Coronary artery (tissue), 2 donors: Measurements from ENCODE around the gene SLC35G1.

Experiments
- DNase-seq: peaks from one replicate; pipeline ENCODE4 v3.0.0-alpha.2; 2017; ENCODE audit warnings: low spot score
- H3K27ac ChIP-seq, 2 donors: fragments of 200-600 bp; sonication (generic); one replicate each; pipeline ENCODE4 v1.5.1; 2016 to 2019
- H3K4me3 ChIP-seq: fragments of 200-600 bp; sonication (generic); 2 replicates; pipeline ENCODE4 v1.5.1; 2016; ENCODE audit warnings: mild to moderate bottlenecking, moderate library complexity
- CTCF ChIP-seq: fragments of 200-600 bp; sonication (generic); IDR thresholded peaks from one replicate; pipeline ENCODE4 v1.5.1; 2019; ENCODE audit warnings: antibody characterized with exemption

SLC35G1 gene

GRCh38 chr10:93871671-93872204 lies 22.0 kb upstream of the SLC35G1 start:
- Histone ChIP-seq H3K4me3 (no peak overlapping the region), H3K27ac (no peak overlapping the region)
- no peak for DNase-seq
- TF ChIP-seq CTCF: no peak

- no peak overlapping the region for H3K27ac ChIP-seq
- H3K4me3 ChIP-seq: no peak overlapping the region
- no peak for TF ChIP-seq CTCF
- DNase-seq: no peak
Measured at GRCh38 chr10:93872375-93873158, 21.2 kb upstream of the SLC35G1 start.

- DNase-seq: no peak
- no peak overlapping the region for H3K4me3 ChIP-seq
- H3K27ac ChIP-seq: no peak overlapping the region
- no peak for TF ChIP-seq CTCF
Measured at GRCh38 chr10:93873420-93874115, 20.2 kb upstream of the SLC35G1 start.

DNA sequence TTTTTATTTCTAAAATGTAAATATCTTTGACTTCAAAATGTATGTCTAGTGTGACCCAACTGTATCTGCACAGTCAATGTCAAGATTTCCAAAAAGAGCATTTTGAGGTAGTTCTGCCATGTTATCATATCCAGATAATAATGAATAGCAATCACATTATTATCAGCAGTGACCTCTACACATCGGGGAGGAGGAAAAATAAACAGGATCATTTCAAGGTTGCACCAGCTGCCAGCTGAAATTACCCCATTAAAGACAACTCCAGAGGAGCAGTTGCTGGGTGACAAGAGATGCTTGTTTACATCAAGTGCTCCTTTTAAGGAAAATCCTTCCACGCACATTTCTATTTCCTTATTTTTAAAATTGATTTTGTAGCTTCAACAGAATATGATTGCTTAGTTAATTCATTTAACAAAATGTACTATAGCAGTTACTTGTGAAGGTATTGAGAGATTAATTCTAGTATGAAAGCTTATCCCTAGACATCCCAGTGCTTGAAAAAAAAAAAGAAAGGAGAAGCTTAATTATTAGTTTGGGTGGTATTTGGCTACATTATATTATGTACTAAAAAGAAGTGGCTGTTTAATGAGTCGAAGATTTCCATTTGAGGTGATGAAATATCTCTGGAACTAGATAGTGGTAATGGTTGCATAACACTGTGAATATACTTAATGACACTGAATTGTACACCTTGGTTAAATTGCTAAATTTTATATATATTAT lies 19.3 kb upstream of the SLC35G1 start:
- H3K4me3 ChIP-seq: no peak overlapping the region
- DNase-seq: no peak
- TF ChIP-seq CTCF: no peak
- H3K27ac ChIP-seq: no peak overlapping the region

DNA sequence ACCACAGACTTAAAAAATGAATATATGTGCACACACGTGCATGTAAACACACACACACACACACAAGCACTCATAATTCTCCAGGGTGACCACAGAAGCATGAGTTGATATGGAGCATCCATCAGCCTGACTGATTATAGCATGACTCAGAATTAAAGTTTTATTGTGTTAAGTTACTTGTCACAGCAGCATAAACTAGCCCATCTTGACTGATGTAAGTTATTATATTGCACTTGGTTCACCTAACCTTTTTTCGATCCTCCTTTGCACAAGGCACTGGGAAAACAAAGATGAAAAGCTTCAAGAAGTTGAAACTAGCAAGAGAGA lies 18.8 kb upstream of the SLC35G1 start:
- Histone ChIP-seq H3K4me3 (no peak overlapping the region), H3K27ac (no peak overlapping the region)
- no peak for DNase-seq
- no peak for TF ChIP-seq CTCF

DNA sequence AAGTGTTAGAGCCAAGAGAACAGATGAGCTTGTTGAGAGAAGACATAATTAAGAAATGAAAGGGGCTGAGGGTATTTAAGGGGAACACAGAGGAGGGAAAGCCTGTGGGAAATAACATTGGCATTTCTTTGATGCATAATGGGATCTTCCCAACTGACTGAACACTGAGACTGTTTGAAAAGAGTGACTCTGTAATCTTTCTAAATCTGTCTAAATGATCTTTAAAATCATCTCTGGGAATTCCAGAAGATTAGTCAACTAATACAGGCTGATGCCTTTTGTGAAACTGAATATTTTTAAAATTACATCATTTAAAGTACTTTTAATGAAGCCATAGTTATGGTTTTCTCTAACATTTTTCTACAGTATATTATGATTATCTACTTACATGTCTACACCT lies 17.4 kb upstream of the SLC35G1 start:
- no peak overlapping the region for H3K27ac ChIP-seq
- TF ChIP-seq CTCF: no peak
- no peak for DNase-seq

More for the DNA sequence above, 17.4 kb upstream of the SLC35G1 start:
- H3K4me3 ChIP-seq: no peak overlapping the region
